Activated CD4-positive, alpha-beta memory T cell treated with anti-CD3 and anti-CD28 coated beads for 36 hours (primary cell): ENCODE data around the gene DUS4L. TPM values are rescaled to one million over a fixed set of nuclear protein-coding genes. Genes with fewer than 3 reads are reported as not detected.

Experiments
- CTCF ChIA-PET: fragments of 350-600 bp; sonication (Branson Sonifier 250); formaldehyde crosslinking; loops from one replicate; lab custom pipeline; 2021; ENCODE audit warnings: antibody characterized with exemption, inconsistent platforms; lab: Charles Lee
- POLR2A ChIA-PET: fragments of 350-600 bp; sonication (Branson Sonifier 250); formaldehyde crosslinking; loops from one replicate; lab custom pipeline; 2021; ENCODE audit warnings: antibody characterized with exemption; lab: Charles Lee
- DNase-seq: peaks from one replicate; pipeline ENCODE4 v3.0.0-alpha.2; 2020
- H3K27ac Mint-ChIP-seq: one replicate; pipeline ENCODE4 v1.8.0; 2021; ENCODE audit warnings: mixed read lengths
- H3K27me3 Mint-ChIP-seq: one replicate; pipeline ENCODE4 v1.8.0; 2021; ENCODE audit warnings: mixed read lengths
- H3K36me3 Mint-ChIP-seq: one replicate; pipeline ENCODE4 v1.8.0; 2021; ENCODE audit warnings: mixed read lengths
- H3K4me1 Mint-ChIP-seq: one replicate; pipeline ENCODE4 v1.8.0; 2021; ENCODE audit warnings: low read depth, mixed read lengths
- H3K4me3 Mint-ChIP-seq: one replicate; pipeline ENCODE4 v1.8.0; 2021; ENCODE audit warnings: mild to moderate bottlenecking, mixed read lengths
- H3K9me3 Mint-ChIP-seq: one replicate; pipeline ENCODE4 v1.8.0; 2021; ENCODE audit warnings: mixed read lengths
- intact Hi-C: fragments of 100-400 bp; cut with micrococcal nuclease; formaldehyde crosslinking; loops from one replicate; pipeline ENCODE4 v1.15.1; 2023
- total RNA-seq, 2 experiments: library from RNA; stranded (reverse); gene quantifications; one replicate each; pipeline ENCODE4 v1.2.3, GENCODE V29; 2021

The DUS4L gene
- total RNA-seq, 2 experiments from 2014 or later = 11.8 to 12.4 TPM

DNA sequence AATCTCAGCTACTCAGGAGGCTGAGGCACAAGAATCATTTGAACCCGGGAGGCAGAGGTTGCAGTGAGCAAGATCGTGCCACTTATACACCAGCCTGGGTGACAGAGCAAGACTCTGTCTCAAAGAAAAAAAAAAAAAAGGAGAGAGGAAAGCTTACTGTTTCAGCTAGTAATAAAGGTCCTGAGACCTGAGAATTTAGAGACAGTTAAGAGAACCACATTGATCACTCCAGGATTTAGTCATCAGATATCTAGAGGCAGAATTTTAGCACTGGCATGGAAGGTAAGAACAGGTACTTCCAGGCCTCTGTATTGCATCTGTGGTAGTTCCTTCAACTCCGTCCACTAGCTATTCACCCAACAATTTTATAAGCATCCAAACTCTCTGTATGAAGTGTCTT lies 7.9 kb upstream of the DUS4L start:
- intact Hi-C loops = no loop called here
- Mint-ChIP-seq H3K36me3 (peaks cover 35% of the 10 kb centered on the region), H3K27me3 (no peaks in the 10 kb centered on the region), H3K27ac (no peak overlapping the region), H3K4me3 (no peak overlapping the region), H3K4me1 (peaks cover 50% of the 10 kb centered on the region), H3K9me3 (no peaks in the 10 kb centered on the region)
- DNase-seq = no peak
- CTCF ChIA-PET = no interaction called here
- POLR2A ChIA-PET = no interaction called here

GRCh38 chr7:107559864-107560263 lies 3.9 kb upstream of the DUS4L start:
- no peaks in the 10 kb centered on the region for H3K9me3 Mint-ChIP-seq
- H3K27ac Mint-ChIP-seq = peak overlapping the region; percentile 49
- POLR2A ChIA-PET = no interaction called here
- H3K27me3 Mint-ChIP-seq = no peaks in the 10 kb centered on the region
- peaks cover 63% of the 10 kb centered on the region for H3K4me1 Mint-ChIP-seq
- CTCF ChIA-PET = interaction anchor here (1.6 kb wide), 1 partner anchor 183 kb away, joined by 4 read pairs; no protein-coding TSS in a partner anchor
- intact Hi-C loops = loop anchor here (2.0 to 5.0 kb wide), 5 partner anchors 97 to 693 kb away; partner anchors contain the start of gene PIK3CG
- peaks cover 25% of the 10 kb centered on the region for H3K36me3 Mint-ChIP-seq
- no peak for DNase-seq
- H3K4me3 Mint-ChIP-seq = no peak overlapping the region

DNA sequence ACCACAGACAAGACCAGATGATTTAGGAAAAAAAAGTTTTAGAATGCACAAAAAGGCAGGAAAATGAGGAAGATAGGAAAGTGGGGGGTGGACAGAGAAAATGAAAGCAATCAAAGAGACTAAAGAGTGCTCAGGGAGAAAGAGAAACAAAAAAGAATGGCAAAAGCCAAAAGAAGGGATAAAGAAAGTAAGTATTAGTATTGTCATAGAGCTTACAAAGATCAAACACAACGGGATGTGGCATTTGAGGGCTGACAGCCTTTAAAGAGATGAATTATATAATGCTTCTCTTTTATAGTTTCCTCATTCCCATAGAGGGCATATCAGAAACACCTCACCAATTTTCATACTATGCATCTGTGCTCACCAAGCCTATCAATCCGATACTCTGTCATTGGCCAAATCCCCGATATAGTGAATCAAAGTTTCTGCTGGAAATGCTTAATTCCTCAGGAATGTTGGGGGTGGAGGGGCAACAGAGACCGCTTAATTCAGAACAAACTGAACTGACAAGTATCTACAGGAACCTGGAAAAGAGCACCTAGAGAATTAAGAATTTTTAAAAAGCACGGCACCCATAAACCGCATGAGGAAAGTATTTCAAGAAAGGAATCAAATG lies 2.8 kb upstream of the DUS4L start:
- Mint-ChIP-seq H3K4me3 (peak overlapping the region; percentile 49), H3K27me3 (no peaks in the 10 kb centered on the region), H3K27ac (peak overlapping the region; percentile 49), H3K9me3 (no peaks in the 10 kb centered on the region), H3K4me1 (peaks cover 60% of the 10 kb centered on the region), H3K36me3 (peaks cover 14% of the 10 kb centered on the region)
- POLR2A ChIA-PET = no interaction called here
- no peak for DNase-seq
- intact Hi-C loops = loop anchor here (2.0 to 5.0 kb wide), 5 partner anchors 98 to 694 kb away; partner anchors contain the start of gene PIK3CG
- CTCF ChIA-PET = interaction anchor here (0.6 to 1.0 kb wide), 2 partner anchors 21 to 25 kb away, joined by 3 read pairs; no protein-coding TSS in a partner anchor

DNA sequence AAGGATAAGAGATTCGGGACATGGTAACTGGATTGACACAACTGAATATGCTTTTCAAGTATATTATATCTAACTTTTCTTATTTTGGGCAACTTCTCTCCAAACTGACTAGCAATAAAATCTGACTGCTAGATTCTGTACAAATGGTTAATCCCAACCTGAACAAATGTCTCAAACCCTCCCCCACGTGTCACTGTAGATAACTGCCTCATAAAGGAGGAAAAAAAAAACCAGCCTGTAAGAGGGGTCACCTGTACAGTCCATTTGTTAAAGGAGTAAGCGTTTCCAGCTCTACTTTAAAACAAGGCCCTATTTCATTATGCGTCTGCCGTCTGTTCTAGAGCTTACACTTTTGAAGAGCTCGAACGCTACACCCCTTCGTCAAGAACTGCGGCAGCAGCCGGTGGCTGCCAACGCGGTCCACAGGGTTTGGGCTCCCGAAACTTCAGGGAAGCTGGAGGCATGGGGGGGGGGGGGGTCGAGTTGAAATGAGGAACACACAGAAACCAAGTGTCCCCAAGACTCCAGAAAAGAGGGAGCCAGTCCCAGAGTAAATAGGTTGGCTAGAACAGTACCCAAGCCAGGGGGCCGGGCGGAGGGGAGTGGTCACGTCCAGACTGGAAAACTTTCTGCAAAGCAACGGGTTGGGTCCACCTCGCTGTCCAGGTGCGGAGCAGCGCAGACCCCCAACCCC lies 543 bp upstream of the DUS4L start:
- Mint-ChIP-seq H3K36me3 (peaks cover 9% of the 10 kb centered on the region), H3K9me3 (no peaks in the 10 kb centered on the region), H3K27me3 (no peaks in the 10 kb centered on the region), H3K4me1 (peaks cover 58% of the 10 kb centered on the region), H3K4me3 (peak overlapping the region; percentile 92), H3K27ac (peak overlapping the region; percentile 90)
- POLR2A ChIA-PET = interaction anchor here (0.6 to 2.1 kb wide), 7 partner anchors 16 to 394 kb away, joined by 3 to 14 read pairs (median 4); partner anchors contain the start of genes CBLL1, HBP1 and SLC26A4
- DNase-seq = no peak
- CTCF ChIA-PET = interaction anchor here (0.7 to 2.0 kb wide), 7 partner anchors 22 to 416 kb away, joined by 3 to 11 read pairs (median 3); partner anchors contain the start of gene CBLL1
- intact Hi-C loops = loop anchor here (1.0 to 5.0 kb wide), 6 partner anchors 164 to 696 kb away; partner anchors contain the start of gene PIK3CG

GRCh38 chr7:107564553-107565298 lies 955 bp downstream of the DUS4L start:
- peak overlapping the region; percentile 90 for H3K27ac Mint-ChIP-seq
- H3K36me3 Mint-ChIP-seq = peaks cover 7% of the 10 kb centered on the region
- no peak for DNase-seq
- H3K27me3 Mint-ChIP-seq = no peaks in the 10 kb centered on the region
- POLR2A ChIA-PET = interaction anchor here (1.7 to 2.1 kb wide), 3 partner anchors 15 to 395 kb away, joined by 8 to 14 read pairs (median 9); partner anchors contain the start of genes CBLL1 and HBP1
- intact Hi-C loops = loop anchor here (1.0 to 5.0 kb wide), 7 partner anchors 16 to 697 kb away; partner anchors contain the start of genes BCAP29, DLD, PIK3CG and SLC26A4
- CTCF ChIA-PET = interaction anchor here (1.1 to 2.1 kb wide), 8 partner anchors 12 to 418 kb away, joined by 3 to 11 read pairs (median 4); partner anchors contain the start of gene CBLL1
- peak overlapping the region; percentile 92 for H3K4me3 Mint-ChIP-seq
- no peaks in the 10 kb centered on the region for H3K9me3 Mint-ChIP-seq
- H3K4me1 Mint-ChIP-seq = peaks cover 50% of the 10 kb centered on the region

GRCh38 chr7:107570298-107570697 lies 6.5 kb downstream of the DUS4L start:
- Mint-ChIP-seq H3K4me1 (peaks cover 4% of the 10 kb centered on the region), H3K36me3 (peaks cover 14% of the 10 kb centered on the region), H3K27ac (no peak overlapping the region), H3K9me3 (no peaks in the 10 kb centered on the region), H3K4me3 (no peak overlapping the region), H3K27me3 (no peaks in the 10 kb centered on the region)
- POLR2A ChIA-PET = no interaction called here
- intact Hi-C loops = no loop called here
- CTCF ChIA-PET = no interaction called here
- DNase-seq = no peak

DNA sequence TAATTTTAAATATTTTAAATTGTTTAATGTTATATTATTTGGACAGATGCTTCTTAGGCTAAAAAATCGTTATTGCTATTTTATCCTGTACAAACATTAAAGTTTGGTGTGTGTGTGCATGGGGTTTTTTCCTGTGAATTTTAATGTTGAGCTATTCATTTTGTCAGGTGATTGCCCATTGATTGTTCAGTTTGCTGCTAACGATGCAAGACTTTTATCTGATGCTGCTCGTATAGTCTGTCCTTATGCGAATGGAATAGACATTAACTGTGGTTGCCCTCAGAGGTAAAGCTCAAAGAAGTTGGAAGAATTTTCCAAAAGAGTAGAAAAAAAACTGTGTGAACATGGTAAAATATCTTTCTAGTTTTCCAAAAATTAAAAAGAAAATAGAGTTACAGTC lies 9.8 kb downstream of the DUS4L start:
- H3K9me3 Mint-ChIP-seq = no peaks in the 10 kb centered on the region
- peaks cover 14% of the 10 kb centered on the region for H3K36me3 Mint-ChIP-seq
- DNase-seq = no peak
- H3K27me3 Mint-ChIP-seq = no peaks in the 10 kb centered on the region
- ChIA-PET CTCF (interaction anchor here (0.6 kb wide), 1 partner anchor 8 kb away, joined by 3 read pairs; no protein-coding TSS in a partner anchor), POLR2A (no interaction called here)
- peaks cover 1% of the 10 kb centered on the region for H3K4me1 Mint-ChIP-seq
- H3K27ac Mint-ChIP-seq = no peak overlapping the region
- intact Hi-C loops = no loop called here
- no peak overlapping the region for H3K4me3 Mint-ChIP-seq

GRCh38 chr7:107579554-107579884 lies 15.7 kb downstream of the DUS4L start:
- ChIA-PET POLR2A (interaction anchor here (0.8 kb wide), 1 partner anchor 15 kb away, joined by 9 read pairs; the partner anchor contains the start of genes COG5 and DUS4L), CTCF (interaction anchor here (0.9 to 1.9 kb wide), 4 partner anchors 82 to 300 kb away, joined by 3 to 6 read pairs (median 3); no protein-coding TSS in a partner anchor)
- DNase-seq = no peak
- peaks cover 10% of the 10 kb centered on the region for H3K36me3 Mint-ChIP-seq
- intact Hi-C loops = no loop called here
- no peaks in the 10 kb centered on the region for H3K9me3 Mint-ChIP-seq
- peak overlapping the region; percentile 87 for H3K4me3 Mint-ChIP-seq
- no peaks in the 10 kb centered on the region for H3K27me3 Mint-ChIP-seq
- H3K4me1 Mint-ChIP-seq = peaks cover 19% of the 10 kb centered on the region
- peak overlapping the region; percentile 78 for H3K27ac Mint-ChIP-seq

DNA sequence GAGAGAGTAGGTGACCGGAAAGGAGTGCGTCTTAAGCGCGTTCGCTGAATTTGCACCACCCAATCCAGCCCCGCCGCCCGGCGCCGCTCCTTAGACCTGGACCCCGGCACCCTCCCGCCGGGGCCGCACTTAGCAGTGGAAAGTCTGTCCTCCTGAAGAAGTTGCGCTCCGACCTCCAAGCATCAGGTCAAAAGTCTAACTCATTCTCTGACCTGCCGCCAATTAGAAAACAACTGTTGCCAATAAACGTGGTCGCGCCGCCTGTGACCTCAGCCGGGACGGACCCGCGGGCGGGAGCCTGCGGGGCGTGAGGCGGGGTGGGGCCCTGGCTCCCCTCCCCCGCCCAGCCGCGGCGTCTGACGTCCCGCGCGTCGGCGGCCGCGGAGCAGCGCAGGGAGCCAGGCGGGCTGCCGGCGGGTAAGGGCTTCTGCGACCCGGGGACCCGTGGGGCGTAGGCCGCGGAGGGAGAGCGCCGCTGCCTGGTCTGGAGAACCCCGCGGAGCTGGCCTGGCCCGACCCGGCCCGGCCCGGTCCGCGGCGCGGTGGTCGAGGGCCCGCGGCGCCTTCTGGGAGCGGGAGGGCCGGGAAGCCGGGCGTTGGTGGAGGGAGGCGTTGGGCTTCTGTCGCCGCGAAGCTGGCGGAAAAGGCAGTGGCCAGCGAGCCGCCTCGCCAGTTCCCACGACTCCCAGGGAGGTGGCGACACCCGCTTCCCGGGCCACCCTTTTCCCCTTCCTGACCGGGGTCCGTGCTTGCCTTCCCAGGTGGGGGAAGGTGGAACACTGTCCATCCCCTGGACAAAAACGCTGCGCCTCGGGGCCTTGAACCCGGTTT lies 16.3 kb downstream of the DUS4L start, which contains the start of gene BCAP29:
BCAP29 (plus strand) TSS at position 362 of the 831 bp plus-strand sequence. CDS start 527 bp downstream, outside the sequence.
- POLR2A ChIA-PET = interaction anchor here (0.6 to 1.1 kb wide), 3 partner anchors 16 to 163 kb away, joined by 3 to 9 read pairs (median 4); partner anchors contain the start of genes COG5 and DUS4L
- intact Hi-C loops = loop anchor here (1.0 to 5.0 kb wide), 3 partner anchors 16 to 297 kb away; partner anchors contain the start of gene SLC26A4

DNA sequence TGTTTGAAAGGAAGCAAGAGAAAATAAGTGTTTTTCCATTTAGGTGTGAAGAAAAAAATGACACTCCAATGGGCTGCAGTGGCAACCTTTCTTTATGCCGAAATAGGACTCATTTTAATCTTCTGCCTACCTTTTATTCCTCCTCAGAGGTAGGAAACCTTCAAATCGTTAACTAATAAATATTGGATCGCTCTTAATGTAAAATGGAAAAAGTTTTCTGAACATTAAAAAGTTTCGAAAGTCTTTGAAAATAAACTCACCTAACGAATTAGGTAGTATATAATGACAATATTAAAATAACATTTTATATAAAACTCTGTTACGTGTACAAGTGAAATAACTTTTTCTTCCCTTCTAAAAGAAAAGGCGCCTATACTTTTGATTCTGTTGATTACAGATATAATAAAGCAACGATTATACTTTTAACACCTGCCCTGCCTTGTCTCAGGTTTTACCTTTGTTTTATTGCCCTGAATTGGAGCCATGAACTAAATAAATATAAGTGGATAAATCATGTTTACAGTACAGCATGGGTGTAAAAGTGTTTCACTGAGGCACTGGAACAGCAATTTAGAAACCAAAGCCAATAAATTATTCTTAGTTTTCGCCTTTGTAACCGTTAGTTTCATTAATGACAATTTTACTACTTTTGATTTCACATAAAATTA lies 17.1 kb downstream of the DUS4L start:
- Mint-ChIP-seq H3K36me3 (peaks cover 17% of the 10 kb centered on the region), H3K9me3 (no peaks in the 10 kb centered on the region), H3K4me3 (peak overlapping the region; percentile 77), H3K4me1 (peaks cover 19% of the 10 kb centered on the region), H3K27me3 (no peaks in the 10 kb centered on the region), H3K27ac (no peak overlapping the region)
- intact Hi-C loops = loop anchor here (1.0 to 5.0 kb wide), 3 partner anchors 17 to 296 kb away; partner anchors contain the start of gene SLC26A4
- ChIA-PET CTCF (interaction anchor here (0.7 to 1.9 kb wide), 4 partner anchors 8 to 145 kb away, joined by 3 to 6 read pairs (median 3); no protein-coding TSS in a partner anchor), POLR2A (interaction anchor here (0.6 to 1.1 kb wide), 2 partner anchors 18 to 162 kb away, joined by 3 to 4 read pairs; no protein-coding TSS in a partner anchor)
- no peak for DNase-seq

More for the DNA sequence above, 16.3 kb downstream of the DUS4L start, which contains the start of gene BCAP29:
- peak within 1 kb of the TSS; percentile 78 for H3K27ac Mint-ChIP-seq
- CTCF ChIA-PET = interaction anchor here (0.9 to 1.9 kb wide), 4 partner anchors 82 to 299 kb away, joined by 3 to 6 read pairs (median 3); no protein-coding TSS in a partner anchor
- H3K36me3 Mint-ChIP-seq = peaks cover 14% of the 10 kb centered on the region
- DNase-seq = peak; percentile 76
- peaks cover 19% of the 10 kb centered on the region for H3K4me1 Mint-ChIP-seq
- no peaks in the 10 kb centered on the region for H3K9me3 Mint-ChIP-seq
- no peaks in the 10 kb centered on the region for H3K27me3 Mint-ChIP-seq
- peak within 1 kb of the TSS; percentile 87 for H3K4me3 Mint-ChIP-seq
